ENCODE data around the gene NCAM1.

The NCAM1 gene

DNA sequence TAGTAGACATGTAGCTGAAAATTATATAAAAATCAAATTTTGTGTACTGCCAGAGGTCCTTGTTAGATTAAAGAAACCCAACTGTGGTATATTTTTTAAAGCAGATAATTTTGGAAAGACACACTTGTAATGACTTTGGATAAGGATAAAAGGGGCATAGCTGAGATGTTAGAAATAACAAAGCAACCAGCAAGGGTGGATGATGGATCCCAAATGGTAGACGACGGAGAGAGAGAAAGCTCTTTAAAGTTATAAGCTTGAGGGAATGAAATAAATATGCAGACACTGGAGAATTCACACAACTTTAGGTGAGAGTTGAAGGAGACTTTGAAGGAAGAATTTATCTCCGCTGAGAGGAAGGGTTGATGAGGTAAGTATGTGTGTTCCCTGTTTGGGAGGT lies 10.6 kb downstream of the NCAM1 start:
- TF ChIP-seq POLR2AphosphoS5 (IDR thresholded peaks at IDR 0.05; ENCODE audit: low read depth) = no peak
- TF ChIP-seq, protein P1, sequence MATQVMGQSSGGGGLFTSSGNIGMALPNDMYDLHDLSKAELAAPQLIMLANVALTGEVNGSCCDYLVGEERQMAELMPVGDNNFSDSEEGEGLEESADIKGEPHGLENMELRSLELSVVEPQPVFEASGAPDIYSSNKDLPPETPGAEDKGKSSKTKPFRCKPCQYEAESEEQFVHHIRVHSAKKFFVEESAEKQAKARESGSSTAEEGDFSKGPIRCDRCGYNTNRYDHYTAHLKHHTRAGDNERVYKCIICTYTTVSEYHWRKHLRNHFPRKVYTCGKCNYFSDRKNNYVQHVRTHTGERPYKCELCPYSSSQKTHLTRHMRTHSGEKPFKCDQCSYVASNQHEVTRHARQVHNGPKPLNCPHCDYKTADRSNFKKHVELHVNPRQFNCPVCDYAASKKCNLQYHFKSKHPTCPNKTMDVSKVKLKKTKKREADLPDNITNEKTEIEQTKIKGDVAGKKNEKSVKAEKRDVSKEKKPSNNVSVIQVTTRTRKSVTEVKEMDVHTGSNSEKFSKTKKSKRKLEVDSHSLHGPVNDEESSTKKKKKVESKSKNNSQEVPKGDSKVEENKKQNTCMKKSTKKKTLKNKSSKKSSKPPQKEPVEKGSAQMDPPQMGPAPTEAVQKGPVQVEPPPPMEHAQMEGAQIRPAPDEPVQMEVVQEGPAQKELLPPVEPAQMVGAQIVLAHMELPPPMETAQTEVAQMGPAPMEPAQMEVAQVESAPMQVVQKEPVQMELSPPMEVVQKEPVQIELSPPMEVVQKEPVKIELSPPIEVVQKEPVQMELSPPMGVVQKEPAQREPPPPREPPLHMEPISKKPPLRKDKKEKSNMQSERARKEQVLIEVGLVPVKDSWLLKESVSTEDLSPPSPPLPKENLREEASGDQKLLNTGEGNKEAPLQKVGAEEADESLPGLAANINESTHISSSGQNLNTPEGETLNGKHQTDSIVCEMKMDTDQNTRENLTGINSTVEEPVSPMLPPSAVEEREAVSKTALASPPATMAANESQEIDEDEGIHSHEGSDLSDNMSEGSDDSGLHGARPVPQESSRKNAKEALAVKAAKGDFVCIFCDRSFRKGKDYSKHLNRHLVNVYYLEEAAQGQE (IDR thresholded peaks at IDR 0.05; ENCODE audit: insufficient replicate concordance, low read depth) = no peak
- TF ChIP-seq, protein P2, sequence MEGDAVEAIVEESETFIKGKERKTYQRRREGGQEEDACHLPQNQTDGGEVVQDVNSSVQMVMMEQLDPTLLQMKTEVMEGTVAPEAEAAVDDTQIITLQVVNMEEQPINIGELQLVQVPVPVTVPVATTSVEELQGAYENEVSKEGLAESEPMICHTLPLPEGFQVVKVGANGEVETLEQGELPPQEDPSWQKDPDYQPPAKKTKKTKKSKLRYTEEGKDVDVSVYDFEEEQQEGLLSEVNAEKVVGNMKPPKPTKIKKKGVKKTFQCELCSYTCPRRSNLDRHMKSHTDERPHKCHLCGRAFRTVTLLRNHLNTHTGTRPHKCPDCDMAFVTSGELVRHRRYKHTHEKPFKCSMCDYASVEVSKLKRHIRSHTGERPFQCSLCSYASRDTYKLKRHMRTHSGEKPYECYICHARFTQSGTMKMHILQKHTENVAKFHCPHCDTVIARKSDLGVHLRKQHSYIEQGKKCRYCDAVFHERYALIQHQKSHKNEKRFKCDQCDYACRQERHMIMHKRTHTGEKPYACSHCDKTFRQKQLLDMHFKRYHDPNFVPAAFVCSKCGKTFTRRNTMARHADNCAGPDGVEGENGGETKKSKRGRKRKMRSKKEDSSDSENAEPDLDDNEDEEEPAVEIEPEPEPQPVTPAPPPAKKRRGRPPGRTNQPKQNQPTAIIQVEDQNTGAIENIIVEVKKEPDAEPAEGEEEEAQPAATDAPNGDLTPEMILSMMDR (IDR thresholded peaks at IDR 0.05; ENCODE audit: insufficient read depth, low read length) = no peak
- TF ChIP-seq GABPA (IDR thresholded peaks at IDR 0.05; ENCODE audit: low read depth) = no peak
- TF ChIP-seq SPI1 (IDR thresholded peaks at IDR 0.05; ENCODE audit: borderline replicate concordance, low read depth) = no peak
- Histone ChIP-seq H3K4me3 (replicated peaks; ENCODE audit: insufficient read depth, low read length) (no peak overlapping the region), H3K27ac (replicated peaks) (no peak overlapping the region), H3K27me3 (ENCODE audit: insufficient read depth, poor library complexity, severe bottlenecking) (peaks cover 20% of the 10 kb centered on the region)
- DNase-seq (ENCODE audit: low read depth in 1 of 2, low spot score in 1 of 2) = no peak

DNA sequence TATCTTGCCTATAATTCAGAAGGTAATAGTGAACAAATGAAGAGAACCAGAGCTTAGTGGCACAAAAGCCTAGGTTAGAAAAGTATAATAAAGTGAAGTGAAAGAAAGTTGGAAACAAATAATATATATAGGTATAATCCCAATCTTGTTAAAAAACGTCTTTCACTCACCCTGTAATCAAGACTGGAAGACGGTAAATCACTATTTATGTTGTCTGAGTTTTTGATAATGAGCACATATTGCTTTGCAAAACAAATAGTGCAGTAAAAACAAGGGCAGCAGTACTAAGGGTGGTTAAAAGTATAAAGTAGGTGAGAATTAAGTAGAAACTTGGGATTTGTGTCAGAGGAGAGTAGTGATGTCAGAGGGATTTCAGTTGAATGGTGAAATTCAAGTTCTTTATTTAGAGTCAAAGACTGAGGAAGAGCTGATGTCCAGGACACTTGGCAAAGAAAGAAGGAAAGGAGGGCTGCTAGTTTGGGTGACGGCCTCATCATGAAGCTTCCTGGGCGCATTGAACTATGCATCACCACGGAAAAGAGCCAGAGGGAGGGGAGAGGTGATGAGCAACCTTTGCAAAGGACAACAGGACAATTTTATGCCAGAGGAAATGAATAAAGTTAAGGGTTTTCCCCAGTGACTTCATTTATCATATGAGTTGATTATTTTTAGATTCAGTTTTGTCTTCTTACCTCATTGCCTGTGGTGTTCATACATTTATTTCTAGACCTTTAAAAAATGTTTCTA lies 11.4 kb downstream of the NCAM1 start:
- DNase-seq (ENCODE audit: low read depth in 1 of 2, low spot score in 1 of 2) = no peak
- no peak overlapping the region for H3K27ac ChIP-seq (replicated peaks)
- TF ChIP-seq GABPA (IDR thresholded peaks at IDR 0.05; ENCODE audit: low read depth) (no peak), POLR2AphosphoS5 (IDR thresholded peaks at IDR 0.05; ENCODE audit: low read depth) (no peak), SPI1 (IDR thresholded peaks at IDR 0.05; ENCODE audit: borderline replicate concordance, low read depth) (no peak)
- TF ChIP-seq, protein P1 (IDR thresholded peaks at IDR 0.05; ENCODE audit: insufficient replicate concordance, low read depth) = no peak
- TF ChIP-seq, protein P2 (IDR thresholded peaks at IDR 0.05; ENCODE audit: insufficient read depth, low read length) = no peak
- peaks cover 15% of the 10 kb centered on the region for H3K27me3 ChIP-seq (ENCODE audit: insufficient read depth, poor library complexity, severe bottlenecking)
- no peak overlapping the region for H3K4me3 ChIP-seq (replicated peaks; ENCODE audit: insufficient read depth, low read length)

DNA sequence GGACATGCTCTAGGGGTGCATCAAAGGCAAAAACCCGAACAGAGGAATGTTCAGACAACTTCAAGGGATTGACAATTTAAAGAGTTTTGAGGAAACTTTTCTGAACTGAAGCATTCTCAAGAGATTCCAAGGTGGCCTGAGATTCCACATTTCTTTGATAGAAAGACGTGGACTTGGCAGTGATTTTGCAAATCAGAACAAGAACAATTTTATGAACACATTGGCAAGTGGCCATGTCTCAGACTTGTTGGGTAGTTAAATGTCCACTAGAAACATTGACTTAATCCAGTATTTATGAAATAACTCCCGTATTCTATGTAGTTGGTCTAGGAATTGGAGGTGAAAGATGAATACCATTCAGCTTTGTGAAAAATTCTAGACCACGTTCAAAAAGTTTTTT lies 13.8 kb downstream of the NCAM1 start:
- TF ChIP-seq, protein P2 (IDR thresholded peaks at IDR 0.05; ENCODE audit: insufficient read depth, low read length) = no peak
- DNase-seq (ENCODE audit: low read depth in 1 of 2, low spot score in 1 of 2) = no peak
- Histone ChIP-seq H3K27ac (replicated peaks) (no peak overlapping the region), H3K4me3 (replicated peaks; ENCODE audit: insufficient read depth, low read length) (no peak overlapping the region), H3K27me3 (ENCODE audit: insufficient read depth, poor library complexity, severe bottlenecking) (peaks cover 5% of the 10 kb centered on the region)

DNA sequence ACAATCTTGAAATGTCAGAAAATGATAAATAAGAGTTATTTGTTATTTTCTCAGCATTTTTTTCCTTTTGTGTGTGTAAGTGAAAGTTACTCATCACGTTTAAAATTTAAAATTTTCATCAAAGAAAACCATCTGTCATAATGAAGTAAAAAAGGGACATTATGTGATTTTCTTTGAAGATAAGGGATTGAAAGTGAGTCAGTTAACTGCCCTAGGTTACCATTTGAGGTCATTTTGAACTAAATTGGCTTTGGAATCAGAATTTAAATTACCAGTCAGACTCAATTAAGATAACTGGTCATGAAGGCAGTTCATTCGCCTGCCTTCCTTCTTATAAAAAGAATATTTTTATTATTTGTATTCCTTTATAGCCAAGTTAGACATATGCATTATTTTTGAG lies 14.3 kb downstream of the NCAM1 start:
- Histone ChIP-seq H3K4me3 (replicated peaks; ENCODE audit: insufficient read depth, low read length) (no peak overlapping the region), H3K27me3 (ENCODE audit: insufficient read depth, poor library complexity, severe bottlenecking) (peaks cover 2% of the 10 kb centered on the region), H3K27ac (replicated peaks) (no peak overlapping the region)
- TF ChIP-seq POLR2AphosphoS5 (IDR thresholded peaks at IDR 0.05; ENCODE audit: low read depth) (no peak), GABPA (IDR thresholded peaks at IDR 0.05; ENCODE audit: low read depth) (no peak), SPI1 (IDR thresholded peaks at IDR 0.05; ENCODE audit: borderline replicate concordance, low read depth) (no peak)
- TF ChIP-seq, protein P2 (IDR thresholded peaks at IDR 0.05; ENCODE audit: insufficient read depth, low read length) = no peak
- TF ChIP-seq, protein P1 (IDR thresholded peaks at IDR 0.05; ENCODE audit: insufficient replicate concordance, low read depth) = no peak
- DNase-seq (ENCODE audit: low read depth in 1 of 2, low spot score in 1 of 2) = no peak

Data from HL-60 (cell line).